Measurements from ENCODE around the gene MTMR12.

MTMR12 gene

GRCh38 chr5:32232441-32233219 lies 80.1 kb downstream of the MTMR12 start:
- ChIA-PET CTCF (interaction anchor here (0.7 to 7.0 kb wide), 45 partner anchors 10 to 380 kb away, joined by 3 to 97 read pairs (median 4); partner anchors contain the start of gene GOLPH3), POLR2A (interaction anchor here (0.6 to 2.1 kb wide), 3 partner anchors 59 to 111 kb away, joined by 3 to 11 read pairs (median 4); partner anchors contain the start of gene GOLPH3)
- Histone ChIP-seq H3K27ac (ENCODE audit: insufficient read depth in 1 of 2, low read depth in 1 of 2, low read length in 2 of 2, poor library complexity in 1 of 2, severe bottlenecking in 2 of 2) (peak overlapping the region in 1 of 2 experiments; percentile 31), H3K36me3 (ENCODE audit: control insufficient read depth in 4 of 4, insufficient read depth in 4 of 4, low read length in 3 of 4) (peaks cover 4 to 54% (median 25%) of the 10 kb centered on the region in 4 experiments), H3K27me3 (replicated peaks in 2 of 5; ENCODE audit: control insufficient read depth in 4 of 5, insufficient read depth in 5 of 5, low read length in 4 of 5) (no peaks in the 10 kb centered on the region), H3K4me3 (ENCODE audit: control insufficient read depth in 1 of 7, extremely low read depth in 1 of 7, insufficient read depth in 4 of 7, low read depth in 2 of 7, low read length in 6 of 7) (peak overlapping the region in 1 of 7 experiments; percentile 13), H3K4me1 (ENCODE audit: control extremely low read depth in 1 of 4, control insufficient read depth in 4 of 4, insufficient read depth in 4 of 4, low read length in 3 of 4) (peaks cover 6 to 50% (median 36%) of the 10 kb centered on the region in 4 experiments), H3K9me3 (ENCODE audit: control extremely low read depth in 1 of 5, control insufficient read depth in 4 of 5, insufficient read depth in 2 of 5, low read depth in 1 of 5, low read length in 4 of 5) (no peaks in the 10 kb centered on the region)
- DNase-seq, result peak; percentile 87 to 95 (median 93)
- 11% methylated on average over 7 of the region's 11 CpGs for WGBS (ENCODE audit: insufficient coverage)

GRCh38 chr5:32231929-32232328 lies 80.8 kb downstream of the MTMR12 start:
- peaks cover 6 to 56% (median 36%) of the 10 kb centered on the region in 4 experiments for H3K4me1 ChIP-seq (ENCODE audit: control extremely low read depth in 1 of 4, control insufficient read depth in 4 of 4, insufficient read depth in 4 of 4, low read length in 3 of 4)
- WGBS (ENCODE audit: insufficient coverage), result 27% methylated on average over 5 of the region's 8 CpGs
- DNase-seq, result peak in 2 of 3 donors; percentile 65 to 66
- ChIA-PET CTCF (interaction anchor here (0.7 to 7.0 kb wide), 42 partner anchors 9 to 380 kb away, joined by 3 to 97 read pairs (median 4); partner anchors contain the start of gene GOLPH3), POLR2A (interaction anchor here (0.6 to 2.1 kb wide), 2 partner anchors 58 to 112 kb away, joined by 4 to 11 read pairs; partner anchors contain the start of gene GOLPH3)
- peak overlapping the region in 2 of 7 experiments; percentile 16 to 48 for H3K4me3 ChIP-seq (ENCODE audit: control insufficient read depth in 1 of 7, extremely low read depth in 1 of 7, insufficient read depth in 4 of 7, low read depth in 2 of 7, low read length in 6 of 7)
- no peaks in the 10 kb centered on the region for H3K9me3 ChIP-seq (ENCODE audit: control extremely low read depth in 1 of 5, control insufficient read depth in 4 of 5, insufficient read depth in 2 of 5, low read depth in 1 of 5, low read length in 4 of 5)
- H3K36me3 ChIP-seq (ENCODE audit: control insufficient read depth in 4 of 4, insufficient read depth in 4 of 4, low read length in 3 of 4), result peaks cover 4 to 48% (median 24%) of the 10 kb centered on the region in 4 experiments
- H3K27ac ChIP-seq (ENCODE audit: insufficient read depth in 1 of 2, low read depth in 1 of 2, low read length in 2 of 2, poor library complexity in 1 of 2, severe bottlenecking in 2 of 2), result no peak overlapping the region
- no peaks in the 10 kb centered on the region for H3K27me3 ChIP-seq (replicated peaks in 2 of 5; ENCODE audit: control insufficient read depth in 4 of 5, insufficient read depth in 5 of 5, low read length in 4 of 5)

GRCh38 chr5:32231241-32231640 lies 81.5 kb downstream of the MTMR12 start:
- Histone ChIP-seq H3K4me1 (ENCODE audit: control extremely low read depth in 1 of 4, control insufficient read depth in 4 of 4, insufficient read depth in 4 of 4, low read length in 3 of 4) (peaks cover 6 to 56% (median 36%) of the 10 kb centered on the region in 4 experiments), H3K27me3 (replicated peaks in 2 of 5; ENCODE audit: control insufficient read depth in 4 of 5, insufficient read depth in 5 of 5, low read length in 4 of 5) (no peaks in the 10 kb centered on the region), H3K36me3 (ENCODE audit: control insufficient read depth in 4 of 4, insufficient read depth in 4 of 4, low read length in 3 of 4) (peaks cover 4 to 44% (median 21%) of the 10 kb centered on the region in 4 experiments), H3K27ac (ENCODE audit: insufficient read depth in 1 of 2, low read depth in 1 of 2, low read length in 2 of 2, poor library complexity in 1 of 2, severe bottlenecking in 2 of 2) (no peak overlapping the region), H3K9me3 (ENCODE audit: control extremely low read depth in 1 of 5, control insufficient read depth in 4 of 5, insufficient read depth in 2 of 5, low read depth in 1 of 5, low read length in 4 of 5) (no peaks in the 10 kb centered on the region), H3K4me3 (ENCODE audit: control insufficient read depth in 1 of 7, extremely low read depth in 1 of 7, insufficient read depth in 4 of 7, low read depth in 2 of 7, low read length in 6 of 7) (peak overlapping the region in 4 of 7 experiments; percentile 8 to 48 (median 20))
- POLR2A ChIA-PET, result interaction anchor here (2.1 kb wide), 1 partner anchor 58 kb away, joined by 11 read pairs; the partner anchor contains the start of gene GOLPH3
- WGBS (ENCODE audit: insufficient coverage), result no CpG with 5 or more reads among the region's 6 CpGs
- CTCF ChIA-PET, result interaction anchor here (0.8 to 7.0 kb wide), 27 partner anchors 10 to 381 kb away, joined by 3 to 97 read pairs (median 5); partner anchors contain the start of gene GOLPH3
- peak in 2 of 3 donors; percentile 76 to 81 for DNase-seq

GRCh38 chr5:32230356-32231099 lies 82.2 kb downstream of the MTMR12 start:
- Histone ChIP-seq H3K27me3 (replicated peaks in 2 of 5; ENCODE audit: control insufficient read depth in 4 of 5, insufficient read depth in 5 of 5, low read length in 4 of 5) (no peaks in the 10 kb centered on the region), H3K9me3 (ENCODE audit: control extremely low read depth in 1 of 5, control insufficient read depth in 4 of 5, insufficient read depth in 2 of 5, low read depth in 1 of 5, low read length in 4 of 5) (no peaks in the 10 kb centered on the region), H3K4me1 (ENCODE audit: control extremely low read depth in 1 of 4, control insufficient read depth in 4 of 4, insufficient read depth in 4 of 4, low read length in 3 of 4) (peaks cover 6 to 56% (median 36%) of the 10 kb centered on the region in 4 experiments), H3K36me3 (ENCODE audit: control insufficient read depth in 4 of 4, insufficient read depth in 4 of 4, low read length in 3 of 4) (peaks cover 2 to 37% (median 17%) of the 10 kb centered on the region in 4 experiments), H3K27ac (ENCODE audit: insufficient read depth in 1 of 2, low read depth in 1 of 2, low read length in 2 of 2, poor library complexity in 1 of 2, severe bottlenecking in 2 of 2) (peak overlapping the region in 1 of 2 experiments; percentile 41), H3K4me3 (ENCODE audit: control insufficient read depth in 1 of 7, extremely low read depth in 1 of 7, insufficient read depth in 4 of 7, low read depth in 2 of 7, low read length in 6 of 7) (peak overlapping the region in 1 of 7 experiments; percentile 11)
- 13% methylated on average over 3 of the region's 3 CpGs for WGBS (ENCODE audit: insufficient coverage)
- ChIA-PET POLR2A (interaction anchor here (0.8 to 2.1 kb wide), 4 partner anchors 57 to 67 kb away, joined by 4 to 11 read pairs (median 6); partner anchors contain the start of gene GOLPH3), CTCF (interaction anchor here (0.7 to 7.0 kb wide), 14 partner anchors 10 to 359 kb away, joined by 3 to 97 read pairs (median 4); partner anchors contain the start of gene GOLPH3)
- peak; percentile 79 to 97 (median 96) for DNase-seq

GRCh38 chr5:32229586-32229985 lies 83.2 kb downstream of the MTMR12 start:
- Histone ChIP-seq H3K9me3 (ENCODE audit: control extremely low read depth in 1 of 5, control insufficient read depth in 4 of 5, insufficient read depth in 2 of 5, low read depth in 1 of 5, low read length in 4 of 5) (no peaks in the 10 kb centered on the region), H3K36me3 (ENCODE audit: control insufficient read depth in 4 of 4, insufficient read depth in 4 of 4, low read length in 3 of 4) (peaks cover 2 to 27% (median 14%) of the 10 kb centered on the region in 4 experiments), H3K27me3 (replicated peaks in 2 of 5; ENCODE audit: control insufficient read depth in 4 of 5, insufficient read depth in 5 of 5, low read length in 4 of 5) (no peaks in the 10 kb centered on the region), H3K27ac (ENCODE audit: insufficient read depth in 1 of 2, low read depth in 1 of 2, low read length in 2 of 2, poor library complexity in 1 of 2, severe bottlenecking in 2 of 2) (no peak overlapping the region), H3K4me3 (ENCODE audit: control insufficient read depth in 1 of 7, extremely low read depth in 1 of 7, insufficient read depth in 4 of 7, low read depth in 2 of 7, low read length in 6 of 7) (no peak overlapping the region), H3K4me1 (ENCODE audit: control extremely low read depth in 1 of 4, control insufficient read depth in 4 of 4, insufficient read depth in 4 of 4, low read length in 3 of 4) (peaks cover 6 to 53% (median 36%) of the 10 kb centered on the region in 4 experiments)
- ChIA-PET POLR2A (no interaction called here), CTCF (interaction anchor here (1.2 to 2.4 kb wide), 7 partner anchors 9 to 85 kb away, joined by 4 to 12 read pairs (median 5); no protein-coding TSS in a partner anchor)
- DNase-seq, result no peak
- WGBS (ENCODE audit: insufficient coverage), result 98% methylated on average over 13 of the region's 14 CpGs

- Histone ChIP-seq H3K4me3 (ENCODE audit: control insufficient read depth in 1 of 7, extremely low read depth in 1 of 7, insufficient read depth in 4 of 7, low read depth in 2 of 7, low read length in 6 of 7) (no peak overlapping the region), H3K27ac (ENCODE audit: insufficient read depth in 1 of 2, low read depth in 1 of 2, low read length in 2 of 2, poor library complexity in 1 of 2, severe bottlenecking in 2 of 2) (no peak overlapping the region), H3K4me1 (ENCODE audit: control extremely low read depth in 1 of 4, control insufficient read depth in 4 of 4, insufficient read depth in 4 of 4, low read length in 3 of 4) (peaks cover 6 to 45% (median 35%) of the 10 kb centered on the region in 4 experiments), H3K36me3 (ENCODE audit: control insufficient read depth in 4 of 4, insufficient read depth in 4 of 4, low read length in 3 of 4) (peaks cover 2 to 19% (median 11%) of the 10 kb centered on the region in 4 experiments), H3K27me3 (replicated peaks in 2 of 5; ENCODE audit: control insufficient read depth in 4 of 5, insufficient read depth in 5 of 5, low read length in 4 of 5) (no peaks in the 10 kb centered on the region), H3K9me3 (ENCODE audit: control extremely low read depth in 1 of 5, control insufficient read depth in 4 of 5, insufficient read depth in 2 of 5, low read depth in 1 of 5, low read length in 4 of 5) (no peaks in the 10 kb centered on the region)
- ChIA-PET CTCF (interaction anchor here (1.2 to 2.4 kb wide), 3 partner anchors 8 to 18 kb away, joined by 4 to 12 read pairs (median 5); no protein-coding TSS in a partner anchor), POLR2A (no interaction called here)
- no peak for DNase-seq
- 99% methylated on average over 10 of the region's 12 CpGs for WGBS (ENCODE audit: insufficient coverage)
These were observed 83.9 kb downstream of the MTMR12 start for GRCh38 chr5:32228816-32229215.

Data from common myeloid progenitor, CD34-positive (primary cell).